DMS79 treated with DMSO at 0.1 percent for 48 hours (cell line): ENCODE results near the gene MYO1D.
A peak's percentile ranks its signal among the peaks of the same experiment; 100 is the strongest.

Experiments used
- DNase-seq: peaks from one replicate; lab custom pipeline; 2025; lab: John Stamatoyannopoulos, UW

MYO1D gene

GRCh38 chr17:32503251-32504165 lies 373.4 kb downstream of the MYO1D start:
- DNase-seq: no peak

GRCh38 chr17:32502710-32503109 lies 374.2 kb downstream of the MYO1D start:
- no peak for DNase-seq

- no peak for DNase-seq
Measured at GRCh38 chr17:32502013-32502412, 374.9 kb downstream of the MYO1D start.

GRCh38 chr17:32498391-32498790 lies 378.5 kb downstream of the MYO1D start:
- DNase-seq: peak; percentile 89

- no peak for DNase-seq
Measured at GRCh38 chr17:32497431-32498205, 379.3 kb downstream of the MYO1D start.

GRCh38 chr17:32496395-32497073 lies 380.4 kb downstream of the MYO1D start:
- no peak for DNase-seq

- DNase-seq: peak; percentile 40
Measured at GRCh38 chr17:32495359-32496231, 381.3 kb downstream of the MYO1D start.

- DNase-seq: peak; percentile 87
Measured at GRCh38 chr17:32494621-32495358, 382.1 kb downstream of the MYO1D start.

GRCh38 chr17:32493976-32494513 lies 382.9 kb downstream of the MYO1D start:
- DNase-seq: no peak

GRCh38 chr17:32493571-32493970 lies 383.4 kb downstream of the MYO1D start:
- DNase-seq: no peak

GRCh38 chr17:32492648-32493289 lies 384.2 kb downstream of the MYO1D start:
- no peak for DNase-seq

- no peak for DNase-seq
Measured at GRCh38 chr17:32492264-32492589, 384.7 kb downstream of the MYO1D start.

- DNase-seq: no peak
Measured at GRCh38 chr17:32491371-32492263, 385.3 kb downstream of the MYO1D start.

- DNase-seq: no peak
Measured at GRCh38 chr17:32490101-32490482, 386.8 kb downstream of the MYO1D start.

- DNase-seq: no peak
Measured at GRCh38 chr17:32489320-32490100, 387.4 kb downstream of the MYO1D start.

GRCh38 chr17:32488604-32489180 lies 388.2 kb downstream of the MYO1D start:
- no peak for DNase-seq

GRCh38 chr17:32488177-32488542 lies 388.8 kb downstream of the MYO1D start:
- no peak for DNase-seq
